ENCODE results near the gene TESK2. TPM values are rescaled to one million over a fixed set of nuclear protein-coding genes. Genes with fewer than 3 reads are reported as not detected.

Gene TESK2
- total and polyA plus RNA-seq, 2 of the 8 experiments (the other 6 are each of a cell fraction or from before 2014, with no cell fraction given) = 10.8 to 12.6 TPM

GRCh38 chr1:45326627-45327623, 164.0 kb downstream of the TESK2 start, which contains the start of gene HPDL (continued):
- TF ChIP-seq KDM5A (IDR thresholded peaks at IDR 0.05; ENCODE audit: low read length) = no peak
- TF ChIP-seq E2F6 (IDR thresholded peaks at IDR 0.05) = peak; percentile 80
- no peak for TF ChIP-seq CBX8 (IDR thresholded peaks at IDR 0.05; ENCODE audit: borderline replicate concordance, low read depth, low read length)
- TF ChIP-seq TBP (IDR thresholded peaks at IDR 0.05; ENCODE audit: low read depth, low read length) = peak; percentile 94
- no peak for TF ChIP-seq EZH2 (IDR thresholded peaks at IDR 0.05; ENCODE audit: low read depth, low read length, severe bottlenecking)
- 0 out of 2 replicates have a peak, but pooled peaks have one; percentile 39 for TF ChIP-seq GTF2F1 (IDR thresholded peaks at IDR 0.05; ENCODE audit: borderline replicate concordance, low read depth, low read length)
- TF ChIP-seq CBX5 (IDR thresholded peaks at IDR 0.05; ENCODE audit: low read depth, low read length) = no peak
- peak; percentile 56; the same call in 1 of the 2 replicates for TF ChIP-seq ATF2 (IDR thresholded peaks at IDR 0.05; ENCODE audit: low read length)
- peak; percentile 96 for TF ChIP-seq TAF7 (optimal IDR thresholded peaks at IDR 0.05; ENCODE audit: borderline replicate concordance, low read depth, low read length)
- no peak for TF ChIP-seq RFX5 (IDR thresholded peaks at IDR 0.05; ENCODE audit: borderline replicate concordance, low read depth, low read length)
- peak; percentile 79 for TF ChIP-seq SP1 (IDR thresholded peaks at IDR 0.05; ENCODE audit: low read depth, low read length)
- no peak for TF ChIP-seq BRCA1 (IDR thresholded peaks at IDR 0.05; ENCODE audit: low read depth, low read length)
- TF ChIP-seq SRF (IDR thresholded peaks at IDR 0.05; ENCODE audit: low read depth, low read length) = no peak
- TF ChIP-seq CHD2 (IDR thresholded peaks at IDR 0.05; ENCODE audit: low read length) = peak; percentile 65
- TF ChIP-seq CTBP2 (IDR thresholded peaks at IDR 0.05; ENCODE audit: borderline replicate concordance, insufficient read depth, insufficient read length, low read length) = no peak
- peak; percentile 49; the same call in 1 of the 2 replicates for TF ChIP-seq GABPA (IDR thresholded peaks at IDR 0.05; ENCODE audit: borderline replicate concordance, insufficient read depth, low read length)
- TF ChIP-seq SUZ12 (IDR thresholded peaks at IDR 0.05; ENCODE audit: low read length) = no peak
- TF ChIP-seq KDM1A (IDR thresholded peaks at IDR 0.05; ENCODE audit: borderline replicate concordance, low read length) = peak; percentile 17; the same call in 1 of the 2 replicates
- no peak for TF ChIP-seq SP4 (IDR thresholded peaks at IDR 0.05; ENCODE audit: low read length)
